ENCODE results near the gene ZNF90. TPM values are rescaled to one million over a fixed set of nuclear protein-coding genes. Genes with fewer than 3 reads are reported as not detected.
"Not testable (repeated sequence)": the region's sequence is repeated elsewhere in the genome, so short reads cannot be mapped to it uniquely, and the experiment has no call there.

ZNF90 gene
- total and polyA plus RNA-seq, 2 experiments from 2014 or later: 1.6 to 1.8 TPM

GRCh38 chr19:20124879-20125278, 47.1 kb downstream of the ZNF90 start:
- no peaks in the 10 kb centered on the region for H3K27me3 ChIP-seq (replicated peaks; ENCODE audit: insufficient read depth)
- H2AFZ ChIP-seq: no peak overlapping the region
- 98% methylated on average over 23 of the region's 23 CpGs for WGBS, 2 experiments (ENCODE audit: low coverage in 1 of 2, low lambda C conversion rate in 2 of 2, missing lambda C conversion rate in 2 of 2)
- no peak overlapping the region for H3K4me3 ChIP-seq
- no peak for DNase-seq
- TF ChIP-seq EZH2phosphoT487 (IDR thresholded peaks at IDR 0.05; ENCODE audit: insufficient read depth, low read depth) (no peak), EZH2 (IDR thresholded peaks at IDR 0.05; ENCODE audit: insufficient read depth, poor library complexity, severe bottlenecking) (no peak)
- no peak overlapping the region for H3K9ac ChIP-seq
- no peaks in the 10 kb centered on the region for H3K4me1 ChIP-seq (ENCODE audit: insufficient read depth)
- H3K4me2 ChIP-seq (ENCODE audit: unreplicated experiment): no peak overlapping the region
- H3K36me3 ChIP-seq (ENCODE audit: low read depth): no peaks in the 10 kb centered on the region
- no peaks in the 10 kb centered on the region for H3K79me2 ChIP-seq (ENCODE audit: insufficient read depth)
- no peaks in the 10 kb centered on the region for H3K9me3 ChIP-seq (ENCODE audit: low read depth)
- no peak overlapping the region for H3K27ac ChIP-seq
- no peaks in the 10 kb centered on the region for H4K20me1 ChIP-seq (ENCODE audit: insufficient read depth)
- H3K9me2 ChIP-seq (ENCODE audit: insufficient read depth): no peaks in the 10 kb centered on the region
- in situ Hi-C loops (cut with MboI): no loop called here
- no peaks in the 10 kb centered on the region for H3F3A ChIP-seq (ENCODE audit: insufficient read depth)

- H2AFZ ChIP-seq; in situ Hi-C loops (cut with MboI); H3K36me3 ChIP-seq (ENCODE audit: low read depth); H3K9ac ChIP-seq; H4K20me1 ChIP-seq (ENCODE audit: insufficient read depth); H3F3A ChIP-seq (ENCODE audit: insufficient read depth); H3K9me2 ChIP-seq (ENCODE audit: insufficient read depth); H3K27me3 ChIP-seq (replicated peaks; ENCODE audit: insufficient read depth); H3K4me1 ChIP-seq (ENCODE audit: insufficient read depth); H3K9me3 ChIP-seq (ENCODE audit: low read depth); H3K4me2 ChIP-seq (ENCODE audit: unreplicated experiment); H3K27ac ChIP-seq; H3K79me2 ChIP-seq (ENCODE audit: insufficient read depth); DNase-seq; H3K4me3 ChIP-seq: not testable (repeated sequence)
- WGBS, 2 experiments (ENCODE audit: low coverage in 1 of 2, low lambda C conversion rate in 2 of 2, missing lambda C conversion rate in 2 of 2): 90 to 92% methylated on average over 2 of the region's 2 CpGs
These were observed 55.1 kb downstream of the ZNF90 start for GRCh38 chr19:20132933-20133332.

DNA sequence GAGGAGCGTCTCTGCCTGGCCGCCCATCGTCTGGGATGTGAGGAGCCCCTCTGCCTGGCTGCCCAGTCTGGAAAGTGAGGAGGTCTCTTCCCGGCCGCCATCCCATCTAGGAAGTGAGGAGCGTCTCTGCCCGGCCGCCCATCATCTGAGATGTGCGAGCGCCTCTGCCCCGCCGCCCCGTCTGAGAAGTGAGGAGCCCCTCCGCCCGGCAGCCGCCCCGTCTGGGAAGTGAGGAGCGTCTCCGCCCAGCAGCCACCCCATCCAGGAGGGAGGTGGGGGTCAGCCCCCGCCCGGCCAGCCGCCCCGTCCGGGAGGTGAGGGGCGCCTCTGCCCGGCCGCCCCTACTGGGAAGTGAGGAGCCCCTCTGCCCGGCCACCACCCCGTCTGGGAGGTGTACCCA, 59.9 kb downstream of the ZNF90 start:
- H3K4me3 ChIP-seq; H3K27me3 ChIP-seq (replicated peaks; ENCODE audit: insufficient read depth); H3K9ac ChIP-seq; DNase-seq; H2AFZ ChIP-seq; H3K4me2 ChIP-seq (ENCODE audit: unreplicated experiment); H3K4me1 ChIP-seq (ENCODE audit: insufficient read depth); H3F3A ChIP-seq (ENCODE audit: insufficient read depth); H4K20me1 ChIP-seq (ENCODE audit: insufficient read depth); H3K79me2 ChIP-seq (ENCODE audit: insufficient read depth); in situ Hi-C loops (cut with MboI); H3K27ac ChIP-seq; H3K36me3 ChIP-seq (ENCODE audit: low read depth); H3K9me3 ChIP-seq (ENCODE audit: low read depth); H3K9me2 ChIP-seq (ENCODE audit: insufficient read depth): not testable (repeated sequence)
- 91% methylated on average over 21 of the region's 29 CpGs; no CpG with 5 or more reads in 1 of the 2 experiments for WGBS, 2 experiments (ENCODE audit: low coverage in 1 of 2, low lambda C conversion rate in 2 of 2, missing lambda C conversion rate in 2 of 2)

- no peaks in the 10 kb centered on the region for H3K79me2 ChIP-seq (ENCODE audit: insufficient read depth)
- no peak overlapping the region for H3K9ac ChIP-seq
- H2AFZ ChIP-seq: no peak overlapping the region
- no peak for DNase-seq
- 62 to 65% methylated on average over 11 to 12 of the region's 12 CpGs for WGBS, 2 experiments (ENCODE audit: low coverage in 1 of 2, low lambda C conversion rate in 2 of 2, missing lambda C conversion rate in 2 of 2)
- H3K27me3 ChIP-seq (replicated peaks; ENCODE audit: insufficient read depth): no peaks in the 10 kb centered on the region
- no peak overlapping the region for H3K4me3 ChIP-seq
- no peak overlapping the region for H3K4me2 ChIP-seq (ENCODE audit: unreplicated experiment)
- H3F3A ChIP-seq (ENCODE audit: insufficient read depth): no peaks in the 10 kb centered on the region
- H3K9me2 ChIP-seq (ENCODE audit: insufficient read depth): no peaks in the 10 kb centered on the region
- no peaks in the 10 kb centered on the region for H3K36me3 ChIP-seq (ENCODE audit: low read depth)
- H3K27ac ChIP-seq: no peak overlapping the region
- no peak for TF ChIP-seq EZH2phosphoT487 (IDR thresholded peaks at IDR 0.05; ENCODE audit: insufficient read depth, low read depth)
- TF ChIP-seq EZH2 (IDR thresholded peaks at IDR 0.05; ENCODE audit: insufficient read depth, poor library complexity, severe bottlenecking): no peak
- no peaks in the 10 kb centered on the region for H3K9me3 ChIP-seq (ENCODE audit: low read depth)
- in situ Hi-C loops (cut with MboI): no loop called here
- H3K4me1 ChIP-seq (ENCODE audit: insufficient read depth): no peaks in the 10 kb centered on the region
- H4K20me1 ChIP-seq (ENCODE audit: insufficient read depth): no peaks in the 10 kb centered on the region
These were observed 73.9 kb downstream of the ZNF90 start for GRCh38 chr19:20151617-20152145.

GRCh38 chr19:20152506-20152905, 74.7 kb downstream of the ZNF90 start:
- H3K4me1 ChIP-seq (ENCODE audit: insufficient read depth); H3K36me3 ChIP-seq (ENCODE audit: low read depth); H3K9me3 ChIP-seq (ENCODE audit: low read depth); H3K79me2 ChIP-seq (ENCODE audit: insufficient read depth); H3K9ac ChIP-seq; H3K27ac ChIP-seq; H3K27me3 ChIP-seq (replicated peaks; ENCODE audit: insufficient read depth); H3K4me3 ChIP-seq; H2AFZ ChIP-seq; H3F3A ChIP-seq (ENCODE audit: insufficient read depth); H4K20me1 ChIP-seq (ENCODE audit: insufficient read depth); in situ Hi-C loops (cut with MboI); DNase-seq; H3K4me2 ChIP-seq (ENCODE audit: unreplicated experiment); H3K9me2 ChIP-seq (ENCODE audit: insufficient read depth): not testable (repeated sequence)
- WGBS, 2 experiments (ENCODE audit: low coverage in 1 of 2, low lambda C conversion rate in 2 of 2, missing lambda C conversion rate in 2 of 2): 25 to 58% methylated on average over 2 to 15 of the region's 15 CpGs

Measured in GM23248 (cell line).